Measurements from ENCODE around the gene SLC66A3. TPM values are rescaled to one million over a fixed set of nuclear protein-coding genes. Genes with fewer than 3 reads are reported as not detected.
"Not testable (repeated sequence)": the region's sequence is repeated elsewhere in the genome, so short reads cannot be mapped to it uniquely, and the experiment has no call there.

SLC66A3 gene
- polyA plus RNA-seq, 1 donor from 2014 or later, result 48.6 TPM

- not testable (repeated sequence) for H3K36me3 Mint-ChIP-seq, H3K9me3 Mint-ChIP-seq, H3K27me3 Mint-ChIP-seq, H3K4me3 Mint-ChIP-seq, H3K27ac Mint-ChIP-seq
- peaks cover 7 to 13% (median 8%) of the 10 kb centered on the region in 3 donors for H3K4me1 Mint-ChIP-seq
Observed at GRCh38 chr2:11165046-11165445, 9.8 kb downstream of the SLC66A3 start.

- no peak overlapping the region for H3K4me3 Mint-ChIP-seq
- H3K9me3 Mint-ChIP-seq, result no peaks in the 10 kb centered on the region
- peaks cover 3% of the 10 kb centered on the region for H3K36me3 Mint-ChIP-seq
- H3K4me1 Mint-ChIP-seq, result peaks cover 0 to 2% (median 1%) of the 10 kb centered on the region in 3 donors
- H3K27me3 Mint-ChIP-seq, result no peaks in the 10 kb centered on the region
- H3K27ac Mint-ChIP-seq, result no peak overlapping the region
Observed at GRCh38 chr2:11166476-11166875, 11.2 kb downstream of the SLC66A3 start.

- no peaks in the 10 kb centered on the region for H3K9me3 Mint-ChIP-seq
- H3K27me3 Mint-ChIP-seq, result no peaks in the 10 kb centered on the region
- no peak overlapping the region for H3K27ac Mint-ChIP-seq
- H3K4me1 Mint-ChIP-seq, result peaks cover 0 to 2% (median 1%) of the 10 kb centered on the region in 3 donors
- H3K4me3 Mint-ChIP-seq, result no peak overlapping the region
- H3K36me3 Mint-ChIP-seq, result peaks cover 3% of the 10 kb centered on the region
Observed at GRCh38 chr2:11168488-11168887, 13.2 kb downstream of the SLC66A3 start.

- Mint-ChIP-seq H3K27me3 (no peaks in the 10 kb centered on the region), H3K4me3 (no peak overlapping the region), H3K9me3 (no peaks in the 10 kb centered on the region), H3K27ac (peak overlapping the region in 1 of 3 donors; percentile 82), H3K4me1 (peaks cover 0 to 1% (median 0%) of the 10 kb centered on the region in 3 donors), H3K36me3 (peaks cover 3% of the 10 kb centered on the region)
Observed at GRCh38 chr2:11169333-11169732, 14.1 kb downstream of the SLC66A3 start.

- H3K4me1 Mint-ChIP-seq, result peaks cover 3 to 6% (median 5%) of the 10 kb centered on the region in 3 donors
- H3K36me3 Mint-ChIP-seq, result peaks cover 3% of the 10 kb centered on the region
- no peaks in the 10 kb centered on the region for H3K27me3 Mint-ChIP-seq
- H3K4me3 Mint-ChIP-seq, result no peak overlapping the region
- H3K9me3 Mint-ChIP-seq, result no peaks in the 10 kb centered on the region
- no peak overlapping the region for H3K27ac Mint-ChIP-seq
Observed at GRCh38 chr2:11174222-11174621, 19.0 kb downstream of the SLC66A3 start.

- peaks cover 2 to 6% (median 5%) of the 10 kb centered on the region in 3 donors for H3K4me1 Mint-ChIP-seq
- peaks cover 3% of the 10 kb centered on the region for H3K36me3 Mint-ChIP-seq
- no peak overlapping the region for H3K4me3 Mint-ChIP-seq
- no peaks in the 10 kb centered on the region for H3K27me3 Mint-ChIP-seq
- peak overlapping the region in 1 of 3 donors; percentile 14 for H3K27ac Mint-ChIP-seq
- H3K9me3 Mint-ChIP-seq, result no peaks in the 10 kb centered on the region
Observed at GRCh38 chr2:11175293-11175795, 20.1 kb downstream of the SLC66A3 start.

- Mint-ChIP-seq H3K27me3 (no peaks in the 10 kb centered on the region), H3K9me3 (no peaks in the 10 kb centered on the region), H3K27ac (no peak overlapping the region), H3K4me1 (peaks cover 2 to 6% (median 5%) of the 10 kb centered on the region in 3 donors), H3K36me3 (peaks cover 3% of the 10 kb centered on the region), H3K4me3 (no peak overlapping the region)
Observed at GRCh38 chr2:11177871-11178690, 22.8 kb downstream of the SLC66A3 start.

GRCh38 chr2:11179196-11179595 lies 23.9 kb downstream of the SLC66A3 start:
- H3K27me3 Mint-ChIP-seq, result no peaks in the 10 kb centered on the region
- H3K36me3 Mint-ChIP-seq, result peaks cover 3% of the 10 kb centered on the region
- no peak overlapping the region for H3K4me3 Mint-ChIP-seq
- no peaks in the 10 kb centered on the region for H3K9me3 Mint-ChIP-seq
- H3K27ac Mint-ChIP-seq, result no peak overlapping the region
- H3K4me1 Mint-ChIP-seq, result peaks cover 2 to 6% (median 5%) of the 10 kb centered on the region in 3 donors

GRCh38 chr2:11179899-11180298 lies 24.6 kb downstream of the SLC66A3 start:
- no peaks in the 10 kb centered on the region for H3K9me3 Mint-ChIP-seq
- peaks cover 3% of the 10 kb centered on the region for H3K36me3 Mint-ChIP-seq
- no peaks in the 10 kb centered on the region for H3K27me3 Mint-ChIP-seq
- no peak overlapping the region for H3K27ac Mint-ChIP-seq
- H3K4me1 Mint-ChIP-seq, result peaks cover 2 to 5% (median 5%) of the 10 kb centered on the region in 3 donors
- H3K4me3 Mint-ChIP-seq, result no peak overlapping the region

GRCh38 chr2:11180653-11181052 lies 25.4 kb downstream of the SLC66A3 start:
- peaks cover 0 to 2% (median 0%) of the 10 kb centered on the region in 3 donors for H3K4me1 Mint-ChIP-seq
- H3K4me3 Mint-ChIP-seq, result no peak overlapping the region
- H3K9me3 Mint-ChIP-seq, result no peaks in the 10 kb centered on the region
- peaks cover 3% of the 10 kb centered on the region for H3K36me3 Mint-ChIP-seq
- no peaks in the 10 kb centered on the region for H3K27me3 Mint-ChIP-seq
- no peak overlapping the region for H3K27ac Mint-ChIP-seq

GRCh38 chr2:11182951-11183350 lies 27.7 kb downstream of the SLC66A3 start:
- no peaks in the 10 kb centered on the region for H3K36me3 Mint-ChIP-seq
- no peaks in the 10 kb centered on the region for H3K27me3 Mint-ChIP-seq
- no peak overlapping the region for H3K4me3 Mint-ChIP-seq
- H3K4me1 Mint-ChIP-seq, result no peaks in the 10 kb centered on the region
- no peaks in the 10 kb centered on the region for H3K9me3 Mint-ChIP-seq
- H3K27ac Mint-ChIP-seq, result no peak overlapping the region

- H3K4me3 Mint-ChIP-seq, result no peak overlapping the region
- H3K27me3 Mint-ChIP-seq, result no peaks in the 10 kb centered on the region
- H3K4me1 Mint-ChIP-seq, result no peaks in the 10 kb centered on the region
- no peaks in the 10 kb centered on the region for H3K9me3 Mint-ChIP-seq
- peaks cover 6% of the 10 kb centered on the region for H3K36me3 Mint-ChIP-seq
- H3K27ac Mint-ChIP-seq, result no peak overlapping the region
Observed at GRCh38 chr2:11186145-11186544, 30.9 kb downstream of the SLC66A3 start.

GRCh38 chr2:11187083-11187619 lies 31.9 kb downstream of the SLC66A3 start:
- H3K9me3 Mint-ChIP-seq, result no peaks in the 10 kb centered on the region
- no peak overlapping the region for H3K4me3 Mint-ChIP-seq
- H3K27me3 Mint-ChIP-seq, result no peaks in the 10 kb centered on the region
- H3K4me1 Mint-ChIP-seq, result no peaks in the 10 kb centered on the region
- peaks cover 6% of the 10 kb centered on the region for H3K36me3 Mint-ChIP-seq
- H3K27ac Mint-ChIP-seq, result no peak overlapping the region

GRCh38 chr2:11187731-11188130 lies 32.5 kb downstream of the SLC66A3 start:
- Mint-ChIP-seq H3K36me3 (peaks cover 6% of the 10 kb centered on the region), H3K27ac (peak overlapping the region in 1 of 3 donors; percentile 53), H3K4me1 (no peaks in the 10 kb centered on the region), H3K9me3 (no peaks in the 10 kb centered on the region), H3K27me3 (no peaks in the 10 kb centered on the region), H3K4me3 (no peak overlapping the region)

GRCh38 chr2:11196246-11196645 lies 41.0 kb downstream of the SLC66A3 start:
- Mint-ChIP-seq H3K36me3 (peaks cover 4% of the 10 kb centered on the region), H3K27me3 (no peaks in the 10 kb centered on the region), H3K4me1 (no peaks in the 10 kb centered on the region), H3K4me3 (no peak overlapping the region), H3K27ac (no peak overlapping the region), H3K9me3 (no peaks in the 10 kb centered on the region)

- Mint-ChIP-seq H3K4me1 (peaks cover 3 to 11% (median 10%) of the 10 kb centered on the region in 3 donors), H3K27me3 (no peaks in the 10 kb centered on the region), H3K36me3 (peaks cover 11% of the 10 kb centered on the region), H3K9me3 (no peaks in the 10 kb centered on the region), H3K27ac (no peak overlapping the region), H3K4me3 (no peak overlapping the region)
Observed at GRCh38 chr2:11200651-11201050, 45.4 kb downstream of the SLC66A3 start.

Measured in IgD-negative memory B cell (primary cell).